Tibial nerve (tissue), 4 donors: Measurements from ENCODE around the gene FBXO21.

ENCODE experiments used
- CTCF ChIP-seq, 5 experiments: fragments of 200-600 bp in 3 of 5; fragments of 450-650 bp in 2 of 5; sonication (generic) in 3 of 5; IDR thresholded peaks; one replicate each; pipeline ENCODE4 v1.5.1; 2016 to 2019; ENCODE audit warnings: antibody characterized with exemption in 5 of 5, mild to moderate bottlenecking in 3 of 5, moderate library complexity in 2 of 5
- EP300 ChIP-seq, 2 donors: sonication (generic); formaldehyde crosslinking; IDR thresholded peaks; one replicate each; pipeline ENCODE4 v1.6.1; 2017; ENCODE audit warnings: antibody characterized with exemption in 2 of 2, mild to moderate bottlenecking in 1 of 2

- TF ChIP-seq CTCF (IDR thresholded peaks at IDR 0.05) = no peak
- no peak for TF ChIP-seq EP300 (IDR thresholded peaks at IDR 0.05)
These were observed 71.3 kb downstream of the FBXO21 start for GRCh38 chr12:117118838-117119591.
